HCT116 (cell line): ENCODE results near the gene CYGB. TPM values are rescaled to one million over a fixed set of nuclear protein-coding genes. Genes with fewer than 3 reads are reported as not detected.

ENCODE experiments used
- ATAC-seq: fragments of 200-7000 bp; cut with Tn5 transposase; 2 replicates; pipeline ENCODE4 v1.9.1; 2020; ENCODE audit warnings: mild to moderate bottlenecking, moderate library complexity
- BruUV-seq: library from RNA; stranded (reverse); fragments of 400-500 nt; replicated peaks from 2 replicates; lab custom pipeline; 2021; lab: Mats Ljungman, UMichigan
- CTCF ChIA-PET: fragments of 300-600 bp; sonication (Branson Sonifier 250); formaldehyde crosslinking; loops from one replicate; lab custom pipeline; 2021; ENCODE audit warnings: antibody characterized with exemption; lab: Charles Lee
- POLR2A ChIA-PET: fragments of 300-600, 350-600 bp; sonication (Branson Sonifier 250); formaldehyde crosslinking; loops from one replicate; lab custom pipeline; 2021; ENCODE audit warnings: antibody characterized with exemption; lab: Charles Lee
- RAD21 ChIA-PET, 2 experiments: fragments of 300-600 bp; sonication (Branson Sonifier 250); formaldehyde crosslinking; loops; one replicate each; lab custom pipeline; 2023; ENCODE audit warnings: low total read pairs in 2 of 2; ENCODE audit not compliant: uncharacterized antibody in 2 of 2, unreplicated experiment in 2 of 2, low non-redundant PET in 1 of 2; lab: Charles Lee
- DNase-seq: peaks from one replicate; pipeline ENCODE4 v3.0.0-alpha.2; 2010; ENCODE audit warnings: low read depth, low spot score
- H2AFZ ChIP-seq: fragments of 200-600 bp; shearing (Covaris generic), sonication (generic); 2 replicates; pipeline ENCODE4 v1.6.1; 2017; ENCODE audit warnings: low read depth, mixed run types, mixed read lengths, antibody characterized with exemption, low read length; ENCODE audit not compliant: poor library complexity, severe bottlenecking
- H3K27ac ChIP-seq: 2 replicates; pipeline ENCODE4 v1.5.1; 2012; ENCODE audit warnings: low read depth, low read length
- H3K27me3 ChIP-seq: fragments of 200-600 bp; sonication (generic); 2 replicates; pipeline ENCODE4 v1.6.1; 2016; ENCODE audit warnings: mixed run types, low read length, mixed read lengths; ENCODE audit not compliant: insufficient read depth
- H3K36me3 ChIP-seq, 2 experiments: fragments of 200-500 bp in 1 of 2; fragments of 200-600 bp in 1 of 2; sonication (Bioruptor generic) in 1 of 2; sonication (generic) in 1 of 2; 2 replicates each; pipeline versions ENCODE4 v1.5.1 to v1.6.1; 2014 to 2016; ENCODE audit warnings: low read length in 2 of 2, inconsistent platforms in 1 of 2, mixed read lengths in 1 of 2, mixed run types in 1 of 2; ENCODE audit not compliant: insufficient read depth in 2 of 2, control insufficient read depth in 1 of 2
- H3K4me1 ChIP-seq, 2 experiments: fragments of 200-600 bp in 1 of 2; sonication (generic) in 1 of 2; 2 replicates each; pipeline versions ENCODE4 v1.5.1 to v1.6.1; 2012 to 2017; ENCODE audit warnings: low read length in 2 of 2, inconsistent platforms in 1 of 2, mild to moderate bottlenecking in 1 of 2, mixed read lengths in 1 of 2, mixed run types in 1 of 2, moderate library complexity in 1 of 2; ENCODE audit not compliant: insufficient read depth in 2 of 2, control insufficient read depth in 1 of 2
- H3K4me2 ChIP-seq: fragments of 200-600 bp; sonication (generic); 2 replicates; pipeline ENCODE4 v1.6.1; 2017; ENCODE audit warnings: mixed run types, low read length, mixed read lengths
- H3K4me3 ChIP-seq, 2 experiments: fragments of 200-600 bp in 1 of 2; sonication (generic) in 1 of 2; replicated peaks in 1 of 2; 2 replicates each; pipeline ENCODE4 v1.5.1; 2011 to 2016; ENCODE audit warnings: low read length in 2 of 2, control low read depth in 1 of 2, low read depth in 1 of 2, mild to moderate bottlenecking in 1 of 2, mixed read lengths in 1 of 2, mixed run types in 1 of 2
- H3K79me2 ChIP-seq: fragments of 200-600 bp; sonication (generic); 2 replicates; pipeline ENCODE4 v1.6.1; 2017; ENCODE audit warnings: mild to moderate bottlenecking, mixed run types, low read length, moderate library complexity, mixed read lengths; ENCODE audit not compliant: insufficient read depth
- H3K9ac ChIP-seq: fragments of 200-600 bp; sonication (generic); 2 replicates; pipeline ENCODE4 v1.6.1; 2016; ENCODE audit warnings: low read length, mixed read lengths
- H3K9me2 ChIP-seq: fragments of 200-600 bp; sonication (generic), shearing (Covaris generic); 2 replicates; pipeline ENCODE4 v1.6.1; 2017; ENCODE audit warnings: mixed run types, mild to moderate bottlenecking, moderate library complexity; ENCODE audit not compliant: insufficient read depth
- H3K9me3 ChIP-seq, 2 experiments: fragments of 200-500 bp in 1 of 2; fragments of 200-600 bp in 1 of 2; sonication (Bioruptor generic) in 1 of 2; sonication (generic) in 1 of 2; 2 replicates each; pipeline ENCODE4 v1.6.1; 2014 to 2017; ENCODE audit warnings: low read length in 2 of 2, mixed read lengths in 2 of 2, inconsistent platforms in 1 of 2, low read depth in 1 of 2, mild to moderate bottlenecking in 1 of 2, mixed run types in 1 of 2, moderate library complexity in 1 of 2; ENCODE audit not compliant: control insufficient read depth in 1 of 2, insufficient read depth in 1 of 2
- H4K20me1 ChIP-seq: fragments of 200-600 bp; sonication (generic), shearing (Covaris generic); 2 replicates; pipeline ENCODE4 v1.6.1; 2017; ENCODE audit warnings: mixed run types, mild to moderate bottlenecking, moderate library complexity; ENCODE audit not compliant: insufficient read depth
- ATF3 ChIP-seq: IDR thresholded peaks from 2 replicates; pipeline ENCODE4 v1.6.1; 2012
- CBX3 ChIP-seq: IDR thresholded peaks from 2 replicates; pipeline ENCODE4 v1.6.1; 2012; ENCODE audit warnings: low read depth
- CEBPB ChIP-seq: IDR thresholded peaks from 2 replicates; pipeline ENCODE4 v1.6.1; 2012; ENCODE audit warnings: low read depth
- JUND ChIP-seq: IDR thresholded peaks from 2 replicates; pipeline ENCODE4 v1.6.1; 2012
- REST ChIP-seq: IDR thresholded peaks from 2 replicates; pipeline ENCODE4 v1.6.1; 2012; ENCODE audit warnings: low read depth
- SIN3A ChIP-seq: IDR thresholded peaks from 2 replicates; pipeline ENCODE4 v1.6.1; 2012; ENCODE audit warnings: low read depth
- intact Hi-C: fragments of 100-400 bp; cut with micrococcal nuclease; formaldehyde crosslinking; loops from 2 replicates; pipeline ENCODE4 v1.10.0; 2022
- total RNA-seq: library from RNA; stranded (reverse); gene quantifications from one replicate; pipeline ENCODE4 v1.2.1, GENCODE V29; 2021; ENCODE audit not compliant: unreplicated experiment

CYGB gene
- total RNA-seq, 1 experiment from 2014 or later, result 0.66 TPM

- H3K27ac ChIP-seq, result no peak overlapping the region
- no peaks in the 10 kb centered on the region for H3K9me2 ChIP-seq
- intact Hi-C loops, result no loop called here
- no peak overlapping the region for H2AFZ ChIP-seq
- no peaks in the 10 kb centered on the region for H3K27me3 ChIP-seq
- H3K4me1 ChIP-seq, result peaks cover 0 to 13% of the 10 kb centered on the region in 2 experiments; a peak in 2 of 4 replicates
- H3K4me3 ChIP-seq, result no peak overlapping the region
- DNase-seq, result no peak
- no peaks in the 10 kb centered on the region for H3K79me2 ChIP-seq
- no peak overlapping the region for H3K4me2 ChIP-seq
- CTCF ChIA-PET, result interaction anchor here (0.8 to 1.6 kb wide), 3 partner anchors 9 to 25 kb away, joined by 3 to 6 read pairs (median 4); no protein-coding TSS in a partner anchor
- H3K36me3 ChIP-seq, result no peaks in the 10 kb centered on the region
- TF ChIP-seq JUND (no peak), ATF3 (no peak), SIN3A (no peak), REST (no peak), CEBPB (no peak), CBX3 (no peak)
- no TSS peak for BruUV-seq
- no peak for ATAC-seq
- RAD21 ChIA-PET, result no interaction called here
- H3K9me3 ChIP-seq, result no peaks in the 10 kb centered on the region
- H4K20me1 ChIP-seq, result no peaks in the 10 kb centered on the region
- no peak overlapping the region for H3K9ac ChIP-seq
- POLR2A ChIA-PET, result interaction anchor here (1.1 kb wide), 1 partner anchor 21 kb away, joined by 3 read pairs; a partner anchor contains a TSS
Measured at GRCh38 chr17:76548378-76549214, 11.1 kb upstream of the CYGB start.
